Measurements from ENCODE around the gene PDE4D.

PDE4D gene

DNA sequence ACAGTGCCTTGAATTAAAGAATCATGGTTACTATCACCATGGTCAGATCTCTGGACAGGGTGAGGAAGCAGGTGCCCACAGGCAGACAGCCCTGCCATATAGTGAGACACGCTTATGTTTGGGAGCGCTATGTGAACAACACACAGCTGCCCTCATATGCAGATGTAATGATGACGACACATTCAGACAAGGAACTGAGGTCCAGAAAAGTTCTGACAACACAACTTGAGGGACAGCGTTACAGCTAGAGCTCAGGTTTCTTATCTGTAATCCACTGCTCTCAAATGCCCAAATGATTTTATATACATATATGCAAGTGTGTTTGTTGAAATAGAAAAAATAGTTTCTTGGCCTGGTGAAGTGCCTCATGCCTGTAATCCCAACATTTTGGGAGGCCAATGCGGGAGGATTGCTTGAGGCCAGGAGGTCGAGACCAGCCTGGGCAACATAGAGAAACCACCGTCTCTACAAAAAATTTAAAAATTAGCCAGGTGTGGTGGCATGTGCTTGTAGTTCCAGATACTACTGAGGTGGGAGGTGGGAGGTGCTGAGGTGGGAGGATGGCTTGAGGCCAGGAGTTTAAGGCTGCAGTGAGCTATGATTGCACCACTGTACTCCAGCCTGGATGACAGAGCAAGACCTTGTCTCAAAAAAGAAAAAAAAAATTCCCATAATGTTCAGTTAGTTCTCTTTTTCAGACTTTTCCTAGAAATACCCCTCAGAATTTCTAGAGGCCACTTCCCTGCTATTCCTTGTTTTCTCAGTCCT is 887.4 kb downstream of the PDE4D start:
- DNase-seq (ENCODE audit: low read depth, low spot score), result no peak
- H3K4me3 ChIP-seq (ENCODE audit: low read depth, low read length), result no peak overlapping the region
- in situ Hi-C loops (cut with HindIII; ENCODE audit: low sequenced_read_pairs), result no loop called here

DNA sequence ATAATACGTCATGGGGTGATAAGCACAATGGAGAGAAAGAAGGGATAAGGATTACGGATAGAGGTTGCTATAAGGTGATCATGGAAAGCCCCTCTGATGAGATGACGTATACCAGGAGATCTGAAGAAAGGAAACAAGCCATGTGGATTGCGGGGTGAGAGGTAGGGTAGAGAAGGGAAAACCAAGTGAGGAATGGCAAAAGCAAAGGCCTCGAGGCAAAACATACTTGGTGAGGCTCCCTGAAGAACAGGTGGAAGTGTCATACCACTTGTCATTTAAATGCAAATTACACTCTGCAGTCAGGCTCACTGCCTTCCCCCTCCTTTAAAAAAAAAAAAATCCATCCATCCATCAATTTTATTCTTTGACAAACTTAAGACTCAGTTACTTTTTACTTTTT is 889.9 kb downstream of the PDE4D start:
- no peak for DNase-seq (ENCODE audit: low read depth, low spot score)
- no peak overlapping the region for H3K4me3 ChIP-seq (ENCODE audit: low read depth, low read length)
- in situ Hi-C loops (cut with HindIII; ENCODE audit: low sequenced_read_pairs), result no loop called here
- TF ChIP-seq, protein P1, sequence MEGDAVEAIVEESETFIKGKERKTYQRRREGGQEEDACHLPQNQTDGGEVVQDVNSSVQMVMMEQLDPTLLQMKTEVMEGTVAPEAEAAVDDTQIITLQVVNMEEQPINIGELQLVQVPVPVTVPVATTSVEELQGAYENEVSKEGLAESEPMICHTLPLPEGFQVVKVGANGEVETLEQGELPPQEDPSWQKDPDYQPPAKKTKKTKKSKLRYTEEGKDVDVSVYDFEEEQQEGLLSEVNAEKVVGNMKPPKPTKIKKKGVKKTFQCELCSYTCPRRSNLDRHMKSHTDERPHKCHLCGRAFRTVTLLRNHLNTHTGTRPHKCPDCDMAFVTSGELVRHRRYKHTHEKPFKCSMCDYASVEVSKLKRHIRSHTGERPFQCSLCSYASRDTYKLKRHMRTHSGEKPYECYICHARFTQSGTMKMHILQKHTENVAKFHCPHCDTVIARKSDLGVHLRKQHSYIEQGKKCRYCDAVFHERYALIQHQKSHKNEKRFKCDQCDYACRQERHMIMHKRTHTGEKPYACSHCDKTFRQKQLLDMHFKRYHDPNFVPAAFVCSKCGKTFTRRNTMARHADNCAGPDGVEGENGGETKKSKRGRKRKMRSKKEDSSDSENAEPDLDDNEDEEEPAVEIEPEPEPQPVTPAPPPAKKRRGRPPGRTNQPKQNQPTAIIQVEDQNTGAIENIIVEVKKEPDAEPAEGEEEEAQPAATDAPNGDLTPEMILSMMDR (IDR thresholded peaks at IDR 0.05; ENCODE audit: low read depth, low read length), result no peak

More for the DNA sequence above, 887.4 kb downstream of the PDE4D start:
- TF ChIP-seq, protein P1 (IDR thresholded peaks at IDR 0.05; ENCODE audit: low read depth, low read length), result no peak

DNA sequence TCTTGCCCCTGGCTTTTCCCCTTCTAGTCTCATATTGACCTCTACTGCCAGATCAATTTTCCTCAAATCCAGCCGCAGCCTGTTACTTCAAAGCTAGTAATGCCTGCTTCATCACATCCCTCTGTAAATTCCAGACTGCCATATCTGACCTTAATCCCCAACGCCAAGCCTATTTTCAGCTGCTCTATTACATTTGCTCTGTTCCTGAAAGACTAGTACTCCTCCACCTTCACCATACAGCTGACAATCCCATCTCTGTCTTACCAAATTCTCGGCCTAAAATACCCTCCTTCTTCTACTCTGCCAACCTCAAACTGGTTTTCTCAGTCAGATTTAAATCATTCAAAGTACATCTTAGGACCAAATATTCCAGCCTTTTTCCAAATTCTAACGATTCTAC is 890.4 kb downstream of the PDE4D start:
- TF ChIP-seq, protein P1 (IDR thresholded peaks at IDR 0.05; ENCODE audit: low read depth, low read length), result no peak
- in situ Hi-C loops (cut with HindIII; ENCODE audit: low sequenced_read_pairs), result no loop called here
- no peak overlapping the region for H3K4me3 ChIP-seq (ENCODE audit: low read depth, low read length)
- DNase-seq (ENCODE audit: low read depth, low spot score), result no peak

DNA sequence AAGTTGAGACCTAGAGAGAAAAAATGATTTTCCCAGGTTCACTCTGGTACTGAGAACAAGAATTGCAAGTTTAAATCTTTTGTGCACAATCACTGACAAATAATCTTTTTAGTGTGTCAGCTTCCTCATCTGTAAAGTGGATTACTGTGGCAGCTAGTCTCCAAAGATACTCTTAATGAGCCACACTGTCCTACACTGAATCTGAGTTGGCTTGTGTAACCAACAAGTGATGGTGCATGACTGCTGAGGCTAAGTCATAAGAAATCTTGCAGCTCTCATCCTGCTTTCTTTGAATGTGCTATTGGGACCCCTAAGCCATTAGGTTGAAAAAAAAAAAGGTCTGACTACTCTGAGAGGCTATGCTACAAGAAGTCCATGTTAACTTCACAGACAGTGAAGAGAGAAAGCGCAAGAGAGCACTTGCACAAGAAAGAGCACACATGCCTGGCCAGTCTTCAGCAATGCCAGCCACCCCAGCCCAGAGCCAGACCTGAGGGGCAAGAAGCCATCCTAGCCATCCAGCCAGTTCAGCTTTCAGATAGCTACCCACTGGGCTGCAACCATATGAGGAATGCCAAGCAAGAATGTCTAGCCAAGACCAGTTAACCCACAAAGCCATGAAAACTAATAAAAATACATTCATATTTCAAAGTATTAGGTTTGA is 891.2 kb downstream of the PDE4D start:
- TF ChIP-seq, protein P1 (IDR thresholded peaks at IDR 0.05; ENCODE audit: low read depth, low read length), result no peak
- H3K4me3 ChIP-seq (ENCODE audit: low read depth, low read length), result no peak overlapping the region
- in situ Hi-C loops (cut with HindIII; ENCODE audit: low sequenced_read_pairs), result no loop called here
- no peak for DNase-seq (ENCODE audit: low read depth, low spot score)

DNA sequence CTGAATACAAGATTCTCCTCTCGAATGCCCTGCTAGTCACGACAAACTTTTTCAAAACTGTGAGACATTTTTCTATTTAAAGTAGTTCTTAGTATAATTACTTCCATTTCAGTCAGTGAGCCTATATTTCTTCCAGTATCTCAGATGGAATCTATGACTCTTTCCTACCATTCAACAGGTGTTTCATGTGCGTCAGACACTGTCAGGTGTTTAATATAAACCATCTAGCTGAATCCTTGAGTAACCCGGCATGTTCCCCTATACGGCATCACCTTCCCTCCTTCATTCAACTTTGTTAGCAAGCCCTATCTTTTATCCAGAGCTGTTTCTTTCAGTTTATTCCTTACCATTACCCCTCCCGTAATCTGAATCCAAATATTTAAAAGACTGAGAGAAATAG is 891.8 kb downstream of the PDE4D start:
- H3K4me3 ChIP-seq (ENCODE audit: low read depth, low read length), result no peak overlapping the region
- in situ Hi-C loops (cut with HindIII; ENCODE audit: low sequenced_read_pairs), result no loop called here
- TF ChIP-seq, protein P1 (IDR thresholded peaks at IDR 0.05; ENCODE audit: low read depth, low read length), result no peak
- DNase-seq (ENCODE audit: low read depth, low spot score), result no peak

DNA sequence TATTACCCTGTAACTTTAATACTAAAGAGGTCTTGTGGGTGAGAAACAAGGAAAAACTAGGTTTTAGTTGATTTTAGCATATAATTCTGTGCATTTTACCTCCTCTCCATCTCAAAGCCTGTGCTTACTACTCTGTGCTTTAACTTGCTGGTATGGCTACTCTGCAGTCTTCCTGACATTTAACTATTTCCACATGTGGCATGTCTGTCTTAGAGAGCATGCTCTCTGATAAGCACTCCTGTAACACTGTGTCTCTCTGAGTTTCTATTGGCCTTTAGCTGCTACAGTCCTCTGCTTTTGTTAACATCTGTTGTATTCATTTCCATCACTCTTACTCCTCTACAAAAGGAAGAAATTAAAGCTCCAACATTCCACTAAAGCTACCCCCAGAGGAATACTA is 892.4 kb downstream of the PDE4D start:
- no peak overlapping the region for H3K4me3 ChIP-seq (ENCODE audit: low read depth, low read length)
- DNase-seq (ENCODE audit: low read depth, low spot score), result no peak
- in situ Hi-C loops (cut with HindIII; ENCODE audit: low sequenced_read_pairs), result no loop called here
- TF ChIP-seq, protein P1 (IDR thresholded peaks at IDR 0.05; ENCODE audit: low read depth, low read length), result no peak

Measured in astrocyte of the spinal cord (primary cell).